KMS-11 (cell line): ENCODE results near the gene OLFML1.

Source experiments
- H2AFZ ChIP-seq: fragments of 200-600 bp; sonication (generic); 2 replicates; pipeline ENCODE4 v1.6.1; 2016; ENCODE audit warnings: antibody characterized with exemption, mixed run types, low read depth
- H3K27ac ChIP-seq: fragments of 200-600 bp; sonication (generic); 2 replicates; pipeline ENCODE4 v1.6.1; 2016; ENCODE audit warnings: mild to moderate bottlenecking, mixed run types
- H3K27me3 ChIP-seq: fragments of 200-600 bp; sonication (generic); 2 replicates; pipeline ENCODE4 v1.6.1; 2017; ENCODE audit warnings: mild to moderate bottlenecking, low read depth, mixed run types, moderate library complexity; ENCODE audit not compliant: insufficient read depth
- H3K36me3 ChIP-seq: fragments of 200-600 bp; sonication (generic); 2 replicates; pipeline ENCODE4 v1.6.1; 2017; ENCODE audit warnings: mild to moderate bottlenecking, mixed run types; ENCODE audit not compliant: insufficient read depth
- H3K4me1 ChIP-seq: fragments of 200-600 bp; sonication (generic); 2 replicates; pipeline ENCODE4 v1.6.1; 2016; ENCODE audit warnings: mild to moderate bottlenecking, low read depth, mixed run types; ENCODE audit not compliant: poor library complexity, severe bottlenecking
- H3K4me2 ChIP-seq: fragments of 200-600 bp; sonication (generic); 2 replicates; pipeline ENCODE4 v1.7.0; 2016; ENCODE audit warnings: mild to moderate bottlenecking, mixed run types
- H3K4me3 ChIP-seq: fragments of 200-600 bp; sonication (generic); IDR thresholded peaks from 2 replicates; pipeline ENCODE4 v1.6.1; 2017; ENCODE audit warnings: low read depth, low read length, mixed read lengths; ENCODE audit not compliant: insufficient read depth
- H3K79me2 ChIP-seq: fragments of 200-600 bp; sonication (generic); 2 replicates; pipeline ENCODE4 v1.6.1; 2016; ENCODE audit warnings: low read depth, mixed run types; ENCODE audit not compliant: insufficient read depth
- H3K9ac ChIP-seq: fragments of 200-600 bp; sonication (generic); 2 replicates; pipeline ENCODE4 v1.6.1; 2016; ENCODE audit warnings: mild to moderate bottlenecking, mixed run types
- H4K20me1 ChIP-seq: fragments of 200-600 bp; sonication (generic); 2 replicates; pipeline ENCODE4 v1.6.1; 2016; ENCODE audit warnings: mild to moderate bottlenecking, mixed run types; ENCODE audit not compliant: insufficient read depth
- CTCF ChIP-seq: fragments of 200-600 bp; sonication (generic); conservative IDR thresholded peaks from 2 replicates; pipeline ENCODE4 v1.6.1; 2017; ENCODE audit warnings: low read depth, mild to moderate bottlenecking, antibody characterized with exemption, low read length, moderate library complexity, mixed read lengths

OLFML1 gene

GRCh38 chr11:7547687-7548086, 62.4 kb downstream of the OLFML1 start:
- no peak overlapping the region for H3K27ac ChIP-seq
- H3K79me2 ChIP-seq: no peaks in the 10 kb centered on the region
- H3K36me3 ChIP-seq: no peaks in the 10 kb centered on the region
- no peak overlapping the region for H2AFZ ChIP-seq
- no peak overlapping the region for H3K4me2 ChIP-seq
- no peak for TF ChIP-seq CTCF
- H3K27me3 ChIP-seq: no peaks in the 10 kb centered on the region
- H3K4me3 ChIP-seq: no peak overlapping the region
- peaks cover 19% of the 10 kb centered on the region for H3K4me1 ChIP-seq
- no peaks in the 10 kb centered on the region for H4K20me1 ChIP-seq
- no peak overlapping the region for H3K9ac ChIP-seq

DNA sequence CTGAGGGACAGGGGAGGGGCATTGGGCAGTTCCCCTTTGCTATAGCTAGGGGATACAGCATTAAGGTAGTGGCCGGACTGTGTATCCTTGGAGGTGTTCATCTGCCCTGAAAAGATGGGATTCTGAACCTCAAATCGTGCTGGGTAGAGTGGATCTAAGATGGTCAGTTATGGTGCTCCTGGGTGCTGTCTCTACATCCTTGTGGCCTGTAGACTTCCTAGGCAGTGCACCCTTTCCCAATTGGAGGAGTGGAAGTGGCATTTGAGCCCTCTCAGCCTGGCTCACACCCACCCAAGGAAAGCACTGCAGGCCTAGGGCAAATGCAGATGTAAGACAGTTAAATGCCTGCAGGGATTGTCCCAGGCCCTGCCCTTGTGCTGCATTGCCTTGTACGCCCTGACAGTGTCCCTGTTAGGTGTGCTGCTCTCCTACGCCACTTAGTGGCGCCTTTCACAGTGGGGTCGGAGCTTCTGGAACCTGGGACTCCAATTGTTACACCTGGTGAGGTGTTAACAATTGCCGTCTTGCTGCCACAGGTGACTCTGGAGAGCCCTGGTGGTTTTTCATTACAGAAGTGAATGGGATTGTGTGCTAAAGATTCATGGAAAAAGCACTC, 63.5 kb downstream of the OLFML1 start:
- Histone ChIP-seq H3K4me2 (no peak overlapping the region), H2AFZ (no peak overlapping the region), H4K20me1 (no peaks in the 10 kb centered on the region)

GRCh38 chr11:7549681-7550080, 64.4 kb downstream of the OLFML1 start:
- no peak overlapping the region for H2AFZ ChIP-seq

More for the DNA sequence above, 63.5 kb downstream of the OLFML1 start:
- H3K79me2 ChIP-seq: no peaks in the 10 kb centered on the region
- H3K36me3 ChIP-seq: no peaks in the 10 kb centered on the region
- H3K9ac ChIP-seq: no peak overlapping the region
- peaks cover 19% of the 10 kb centered on the region for H3K4me1 ChIP-seq
- H3K27ac ChIP-seq: no peak overlapping the region
- no peaks in the 10 kb centered on the region for H3K27me3 ChIP-seq
- no peak overlapping the region for H3K4me3 ChIP-seq
- TF ChIP-seq CTCF: no peak

DNA sequence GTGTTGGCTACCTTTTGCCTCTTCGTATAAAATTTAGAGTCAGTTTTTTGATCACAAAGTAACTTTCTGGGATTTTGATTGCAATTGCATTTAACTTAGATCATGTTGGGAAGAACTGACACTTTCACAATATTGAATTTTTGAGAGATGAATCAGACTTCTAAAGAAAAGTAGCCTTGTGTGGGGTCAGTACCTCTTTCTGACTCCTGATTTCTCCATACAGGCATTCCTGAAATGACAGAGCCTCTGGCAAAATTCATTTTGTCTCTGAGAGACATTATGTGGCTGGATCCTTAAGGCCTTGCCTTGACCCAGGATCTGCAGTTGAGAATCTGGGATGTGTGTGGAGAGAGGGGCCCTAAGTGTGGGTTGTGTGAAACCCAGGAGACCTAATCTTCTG, 66.3 kb downstream of the OLFML1 start:
- Histone ChIP-seq H3K9ac (no peak overlapping the region), H3K27me3 (no peaks in the 10 kb centered on the region), H3K27ac (no peak overlapping the region), H3K4me1 (peaks cover 19% of the 10 kb centered on the region), H3K4me2 (no peak overlapping the region), H3K36me3 (no peaks in the 10 kb centered on the region), H3K4me3 (no peak overlapping the region), H3K79me2 (no peaks in the 10 kb centered on the region), H2AFZ (no peak overlapping the region), H4K20me1 (no peaks in the 10 kb centered on the region)
- no peak for TF ChIP-seq CTCF

More at GRCh38 chr11:7549681-7550080, 64.4 kb downstream of the OLFML1 start:
- TF ChIP-seq CTCF: no peak
- H4K20me1 ChIP-seq: no peaks in the 10 kb centered on the region
- no peaks in the 10 kb centered on the region for H3K27me3 ChIP-seq
- H3K79me2 ChIP-seq: no peaks in the 10 kb centered on the region
- H3K4me1 ChIP-seq: peaks cover 19% of the 10 kb centered on the region
- no peak overlapping the region for H3K9ac ChIP-seq
- H3K4me2 ChIP-seq: peak overlapping the region; percentile 37
- H3K27ac ChIP-seq: no peak overlapping the region; the same call in 1 of the 2 replicates
- H3K36me3 ChIP-seq: no peaks in the 10 kb centered on the region
- no peak overlapping the region for H3K4me3 ChIP-seq
